GM19372 (cell line): ENCODE measurements around the gene TRNAU1AP.

Experiments used
- ATAC-seq: cut with Tn5 transposase; IDR thresholded peaks from one replicate; pipeline ENCODE4 v1.9.1; 2021; ENCODE audit warnings: mild to moderate bottlenecking, low read depth, moderate library complexity; ENCODE audit not compliant: unreplicated experiment

Gene TRNAU1AP

GRCh38 chr1:28602536-28603439 lies 49.9 kb downstream of the TRNAU1AP start:
- no peak for ATAC-seq

DNA sequence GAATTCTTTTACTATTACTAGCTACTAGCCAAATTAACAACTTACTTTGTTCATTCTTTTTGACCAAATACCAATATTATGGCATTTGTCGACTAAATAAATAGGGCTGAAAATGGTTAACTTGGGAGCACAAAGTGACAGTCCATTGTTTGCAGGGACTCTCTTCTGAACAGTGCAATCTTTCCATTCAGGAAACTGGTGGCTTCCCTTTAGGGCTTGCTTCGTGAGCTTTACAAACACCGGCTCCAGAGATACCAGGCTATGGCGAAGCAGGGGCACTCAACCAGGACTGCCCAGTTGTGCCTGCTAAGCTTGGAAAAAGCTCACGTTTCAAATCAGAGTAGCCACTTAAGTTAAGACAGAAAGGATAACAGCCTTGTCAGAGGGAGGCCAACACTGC lies 51.5 kb downstream of the TRNAU1AP start:
- ATAC-seq, result no peak

DNA sequence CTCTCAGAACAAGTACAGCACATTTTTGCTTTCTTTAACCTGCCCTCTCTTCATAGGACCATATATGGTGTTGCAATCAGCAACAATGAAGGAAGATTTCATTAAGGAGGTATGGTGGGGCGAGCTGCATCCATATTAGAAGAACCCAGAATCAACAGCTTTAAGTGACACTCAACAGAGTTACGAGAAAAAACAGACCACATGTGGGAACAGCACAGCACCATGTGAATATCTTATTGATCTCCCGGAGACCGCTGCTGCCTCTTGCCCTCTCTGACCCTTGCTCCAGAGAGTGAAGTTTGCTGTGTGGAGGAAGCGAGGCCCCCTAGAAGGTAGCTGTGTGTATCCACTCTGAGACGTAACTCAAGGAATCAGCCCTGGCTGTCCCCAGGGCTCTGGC lies 52.1 kb downstream of the TRNAU1AP start:
- no peak for ATAC-seq

DNA sequence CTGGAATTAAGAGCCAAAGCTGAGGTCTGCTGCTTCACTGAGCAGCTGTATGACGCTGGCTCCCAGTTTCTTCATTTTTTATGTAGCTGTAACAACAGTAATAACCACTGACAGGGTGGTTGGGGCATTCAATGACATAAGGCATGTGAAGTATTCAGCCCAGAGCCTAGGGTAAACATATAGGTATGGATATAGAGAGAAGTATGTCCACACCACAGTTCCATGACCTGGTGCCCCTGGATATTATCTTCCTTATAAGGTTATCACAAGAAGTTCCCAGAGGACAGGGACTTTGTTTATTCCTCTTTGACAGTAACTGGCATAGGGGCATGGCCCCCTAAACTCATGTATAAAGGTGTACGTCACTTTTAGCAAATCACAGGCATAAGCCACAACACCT lies 53.9 kb downstream of the TRNAU1AP start:
- no peak for ATAC-seq

GRCh38 chr1:28613175-28613574 lies 60.3 kb downstream of the TRNAU1AP start:
- ATAC-seq, result no peak
